ENCODE results near the gene RNF186. TPM values are rescaled to one million over a fixed set of nuclear protein-coding genes. Genes with fewer than 3 reads are reported as not detected.

RNF186 gene
- total RNA-seq, 1 donor from 2014 or later = 0.60 TPM

DNA sequence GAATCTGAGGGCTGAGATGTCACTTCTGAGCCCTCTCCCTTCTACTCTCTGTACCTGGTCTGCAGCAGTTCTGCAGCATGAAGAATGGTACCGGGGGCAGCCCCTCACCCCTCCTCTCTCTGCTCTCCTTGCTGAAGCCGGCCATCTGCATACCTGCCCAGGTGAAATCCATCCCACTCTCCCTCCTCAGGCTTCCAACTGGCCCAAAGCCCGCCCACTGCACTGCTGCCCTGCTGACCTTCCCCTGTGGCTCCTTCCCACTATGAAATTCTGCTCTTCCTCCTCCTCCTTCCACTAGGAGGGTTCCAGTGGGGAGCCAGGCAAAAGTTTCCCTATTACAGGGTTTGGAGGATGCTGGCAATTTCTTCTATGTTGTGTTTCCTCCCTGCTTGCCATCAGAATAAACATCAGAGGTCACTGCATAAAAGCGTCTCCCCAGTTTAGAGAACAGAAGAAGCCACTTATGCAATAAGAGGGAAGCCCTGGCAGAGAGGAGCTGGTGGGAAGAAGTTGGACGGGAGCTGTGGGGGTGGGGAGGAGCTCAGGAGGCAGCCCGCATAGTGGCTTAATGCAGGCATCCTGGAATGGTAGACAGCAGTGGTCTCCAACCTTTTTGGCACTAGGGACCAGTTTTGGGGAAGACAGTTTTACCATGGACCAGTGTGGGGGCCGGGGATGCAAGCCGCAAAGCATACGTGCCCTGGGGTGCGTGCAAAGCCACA lies 45.7 kb downstream of the RNF186 start:
- ATAC-seq = no peak
- no peak for DNase-seq (ENCODE audit: low spot score)

GRCh38 chr1:19768353-19769210 lies 46.5 kb downstream of the RNF186 start:
- no peak for DNase-seq (ENCODE audit: low spot score)
- no peak for ATAC-seq

- ATAC-seq (no peak), DNase-seq (ENCODE audit: low spot score) (no peak)
These were observed 49.5 kb downstream of the RNF186 start for GRCh38 chr1:19765623-19766022.

DNA sequence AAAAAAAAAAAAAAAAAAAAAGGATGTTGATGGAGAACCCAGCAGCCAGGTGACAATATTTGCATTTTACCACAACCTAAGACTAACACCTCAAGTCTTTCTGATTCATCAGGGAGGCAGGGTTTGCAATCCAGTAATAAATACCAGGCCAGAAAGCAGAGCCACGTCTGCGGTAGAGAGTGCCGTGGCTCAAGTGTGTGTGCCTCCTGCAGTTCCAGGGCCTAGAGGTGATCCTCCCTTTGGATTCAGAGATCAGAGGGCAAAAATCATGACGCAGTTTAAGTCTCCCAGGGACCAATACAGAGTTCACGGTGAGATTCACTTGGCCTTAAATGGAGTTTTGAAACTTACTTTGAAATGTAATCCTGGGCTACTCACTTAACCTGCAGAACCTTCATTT lies 50.2 kb downstream of the RNF186 start:
- no peak for DNase-seq (ENCODE audit: low spot score)
- ATAC-seq = no peak

Other genes starting within 250 kb of the RNF186 start
- gene NBL1, start 171.0 kb downstream of the RNF186 start, total RNA-seq = 2.5 TPM
- not detected for gene HTR6, start 150.4 kb downstream of the RNF186 start, total RNA-seq
- gene TMCO4, start 15.4 kb downstream of the RNF186 start, total RNA-seq = 9.8 TPM
- gene OTUD3, start 67.1 kb upstream of the RNF186 start, total RNA-seq = 1.8 TPM
- gene PLA2G2E, start 108.3 kb upstream of the RNF186 start, total RNA-seq = not detected
- 128 TPM for gene PLA2G2A, start 164.3 kb upstream of the RNF186 start, total RNA-seq